Measurements from ENCODE around the gene C19orf38.

Gene C19orf38

GRCh38 chr19:10811391-10812111 is 36.7 kb upstream of the C19orf38 start:
- WGBS, 2 donors (ENCODE audit: extremely low coverage in 2 of 2, insufficient read length in 2 of 2, insufficient replicate concordance in 1 of 2), result no CpG with 5 or more reads among the region's 17 CpGs
- no peaks in the 10 kb centered on the region for H3K4me1 ChIP-seq (ENCODE audit: control insufficient read depth in 2 of 2, insufficient read depth in 1 of 2, low read depth in 1 of 2, low read length in 2 of 2)
- no peak overlapping the region for H4K8ac ChIP-seq (ENCODE audit: low read depth, low read length)
- no peak overlapping the region for H3K4ac ChIP-seq (ENCODE audit: low read length)
- H3K4me3 ChIP-seq (ENCODE audit: low read length in 2 of 2), result peak overlapping the region in 1 of 2 donors; percentile 31
- H2BK12ac ChIP-seq (ENCODE audit: low read length), result peak overlapping the region; percentile 32
- H3K79me1 ChIP-seq (ENCODE audit: low read depth, low read length), result no peaks in the 10 kb centered on the region
- no peak overlapping the region for H3K23ac ChIP-seq (ENCODE audit: low read depth, low read length, poor library complexity)
- no peak overlapping the region for H4K91ac ChIP-seq (ENCODE audit: low read depth, low read length, poor library complexity)
- no peaks in the 10 kb centered on the region for H3K9me3 ChIP-seq (replicated peaks in 1 of 2; ENCODE audit: control insufficient read depth in 2 of 2, insufficient read depth in 1 of 2, low read depth in 1 of 2, low read length in 2 of 2)
- peak overlapping the region; percentile 77 for H3K14ac ChIP-seq (ENCODE audit: low read length)
- no peak overlapping the region for H2BK120ac ChIP-seq (ENCODE audit: low read depth, low read length)
- no peak for DNase-seq (ENCODE audit: low spot score)
- peaks cover 22 to 75% of the 10 kb centered on the region in 2 donors for H3K36me3 ChIP-seq (replicated peaks in 1 of 2; ENCODE audit: control insufficient read depth in 2 of 2, insufficient read depth in 2 of 2, low read length in 2 of 2)
- H2AFZ ChIP-seq (ENCODE audit: low read length), result no peak overlapping the region
- H2BK15ac ChIP-seq (ENCODE audit: low read length), result no peak overlapping the region
- no peak overlapping the region for H3K27ac ChIP-seq (replicated peaks; ENCODE audit: low read length)
- peak overlapping the region; percentile 70 for H2BK5ac ChIP-seq (ENCODE audit: low read length)
- peak overlapping the region; percentile 15 for H3K18ac ChIP-seq (ENCODE audit: low read length)
- H3K9ac ChIP-seq (ENCODE audit: low read depth, low read length, poor library complexity), result no peak overlapping the region
- H3K27me3 ChIP-seq (ENCODE audit: control insufficient read depth in 3 of 3, insufficient read depth in 3 of 3, low read depth in 1 of 3, low read length in 3 of 3), result no peaks in the 10 kb centered on the region
- no peak overlapping the region for H3K4me2 ChIP-seq (ENCODE audit: insufficient read depth, low read length, poor library complexity, severe bottlenecking)
- peak overlapping the region; percentile 38 for H2AK5ac ChIP-seq (ENCODE audit: low read depth, low read length)

- peak overlapping the region; percentile 40 for H3K18ac ChIP-seq (ENCODE audit: low read length)
- peak overlapping the region; percentile 89 for H4K8ac ChIP-seq (ENCODE audit: low read depth, low read length)
- H3K4me1 ChIP-seq (ENCODE audit: control insufficient read depth in 2 of 2, insufficient read depth in 1 of 2, low read depth in 1 of 2, low read length in 2 of 2), result no peaks in the 10 kb centered on the region
- WGBS, 2 donors (ENCODE audit: extremely low coverage in 2 of 2, insufficient read length in 2 of 2, insufficient replicate concordance in 1 of 2), result no CpG with 5 or more reads among the region's 19 CpGs
- peaks cover under 1% of the 10 kb centered on the region for H3K79me1 ChIP-seq (ENCODE audit: low read depth, low read length)
- H2AFZ ChIP-seq (ENCODE audit: low read length), result no peak overlapping the region
- H2AK5ac ChIP-seq (ENCODE audit: low read depth, low read length), result no peak overlapping the region
- no peak overlapping the region for H2BK120ac ChIP-seq (ENCODE audit: low read depth, low read length)
- H2BK15ac ChIP-seq (ENCODE audit: low read length), result no peak overlapping the region
- H3K36me3 ChIP-seq (replicated peaks in 1 of 2; ENCODE audit: control insufficient read depth in 2 of 2, insufficient read depth in 2 of 2, low read length in 2 of 2), result peaks cover 22 to 73% of the 10 kb centered on the region in 2 donors
- H3K27ac ChIP-seq (replicated peaks; ENCODE audit: low read length), result no peak overlapping the region
- no peak overlapping the region for H3K4ac ChIP-seq (ENCODE audit: low read length)
- H3K4me2 ChIP-seq (ENCODE audit: insufficient read depth, low read length, poor library complexity, severe bottlenecking), result no peak overlapping the region
- H3K27me3 ChIP-seq (ENCODE audit: control insufficient read depth in 3 of 3, insufficient read depth in 3 of 3, low read depth in 1 of 3, low read length in 3 of 3), result no peaks in the 10 kb centered on the region
- no peak overlapping the region for H3K9ac ChIP-seq (ENCODE audit: low read depth, low read length, poor library complexity)
- no peak overlapping the region for H3K23ac ChIP-seq (ENCODE audit: low read depth, low read length, poor library complexity)
- no peak for DNase-seq (ENCODE audit: low spot score)
- H3K14ac ChIP-seq (ENCODE audit: low read length), result no peak overlapping the region
- H4K91ac ChIP-seq (ENCODE audit: low read depth, low read length, poor library complexity), result no peak overlapping the region
- H2BK5ac ChIP-seq (ENCODE audit: low read length), result peak overlapping the region; percentile 70
- H3K4me3 ChIP-seq (ENCODE audit: low read length in 2 of 2), result no peak overlapping the region
- H2BK12ac ChIP-seq (ENCODE audit: low read length), result no peak overlapping the region
- H3K9me3 ChIP-seq (replicated peaks in 1 of 2; ENCODE audit: control insufficient read depth in 2 of 2, insufficient read depth in 1 of 2, low read depth in 1 of 2, low read length in 2 of 2), result no peaks in the 10 kb centered on the region
Observed at GRCh38 chr19:10812196-10812595, 36.0 kb upstream of the C19orf38 start.

- peak overlapping the region; percentile 49 for H2BK12ac ChIP-seq (ENCODE audit: low read length)
- H4K8ac ChIP-seq (ENCODE audit: low read depth, low read length), result no peak overlapping the region
- peaks cover 2% of the 10 kb centered on the region for H3K79me1 ChIP-seq (ENCODE audit: low read depth, low read length)
- H2BK5ac ChIP-seq (ENCODE audit: low read length), result peak overlapping the region; percentile 88
- H3K18ac ChIP-seq (ENCODE audit: low read length), result peak overlapping the region; percentile 8
- peak overlapping the region; percentile 63 for H3K14ac ChIP-seq (ENCODE audit: low read length)
- H3K4me1 ChIP-seq (ENCODE audit: control insufficient read depth in 2 of 2, insufficient read depth in 1 of 2, low read depth in 1 of 2, low read length in 2 of 2), result no peaks in the 10 kb centered on the region
- H3K4ac ChIP-seq (ENCODE audit: low read length), result no peak overlapping the region
- H3K4me2 ChIP-seq (ENCODE audit: insufficient read depth, low read length, poor library complexity, severe bottlenecking), result no peak overlapping the region
- no peaks in the 10 kb centered on the region for H3K9me3 ChIP-seq (replicated peaks in 1 of 2; ENCODE audit: control insufficient read depth in 2 of 2, insufficient read depth in 1 of 2, low read depth in 1 of 2, low read length in 2 of 2)
- no peak overlapping the region for H2AFZ ChIP-seq (ENCODE audit: low read length)
- H3K9ac ChIP-seq (ENCODE audit: low read depth, low read length, poor library complexity), result peak overlapping the region; percentile 9
- H3K36me3 ChIP-seq (replicated peaks in 1 of 2; ENCODE audit: control insufficient read depth in 2 of 2, insufficient read depth in 2 of 2, low read length in 2 of 2), result peaks cover 22 to 68% of the 10 kb centered on the region in 2 donors
- H3K23ac ChIP-seq (ENCODE audit: low read depth, low read length, poor library complexity), result no peak overlapping the region
- no peak overlapping the region for H2BK15ac ChIP-seq (ENCODE audit: low read length)
- DNase-seq (ENCODE audit: low spot score), result no peak
- H2BK120ac ChIP-seq (ENCODE audit: low read depth, low read length), result no peak overlapping the region
- H3K4me3 ChIP-seq (ENCODE audit: low read length in 2 of 2), result no peak overlapping the region
- H3K27ac ChIP-seq (replicated peaks; ENCODE audit: low read length), result no peak overlapping the region
- no CpG with 5 or more reads among the region's 9 CpGs for WGBS, 2 donors (ENCODE audit: extremely low coverage in 2 of 2, insufficient read length in 2 of 2, insufficient replicate concordance in 1 of 2)
- no peaks in the 10 kb centered on the region for H3K27me3 ChIP-seq (ENCODE audit: control insufficient read depth in 3 of 3, insufficient read depth in 3 of 3, low read depth in 1 of 3, low read length in 3 of 3)
- no peak overlapping the region for H2AK5ac ChIP-seq (ENCODE audit: low read depth, low read length)
- no peak overlapping the region for H4K91ac ChIP-seq (ENCODE audit: low read depth, low read length, poor library complexity)
Observed at GRCh38 chr19:10812902-10813404, 35.3 kb upstream of the C19orf38 start.

GRCh38 chr19:10815007-10815536 is 33.1 kb upstream of the C19orf38 start:
- Histone ChIP-seq H3K9me3 (replicated peaks in 1 of 2; ENCODE audit: control insufficient read depth in 2 of 2, insufficient read depth in 1 of 2, low read depth in 1 of 2, low read length in 2 of 2) (no peaks in the 10 kb centered on the region), H3K36me3 (replicated peaks in 1 of 2; ENCODE audit: control insufficient read depth in 2 of 2, insufficient read depth in 2 of 2, low read length in 2 of 2) (peaks cover 25 to 58% of the 10 kb centered on the region in 2 donors), H3K4me3 (ENCODE audit: low read length in 2 of 2) (no peak overlapping the region), H3K4me2 (ENCODE audit: insufficient read depth, low read length, poor library complexity, severe bottlenecking) (no peak overlapping the region), H3K27ac (replicated peaks; ENCODE audit: low read length) (no peak overlapping the region), H2BK15ac (ENCODE audit: low read length) (no peak overlapping the region), H3K4ac (ENCODE audit: low read length) (no peak overlapping the region), H2BK12ac (ENCODE audit: low read length) (no peak overlapping the region), H2BK5ac (ENCODE audit: low read length) (no peak overlapping the region), H3K18ac (ENCODE audit: low read length) (no peak overlapping the region), H3K79me1 (ENCODE audit: low read depth, low read length) (peaks cover 2% of the 10 kb centered on the region), H3K23ac (ENCODE audit: low read depth, low read length, poor library complexity) (no peak overlapping the region), H2AFZ (ENCODE audit: low read length) (no peak overlapping the region), H2BK120ac (ENCODE audit: low read depth, low read length) (no peak overlapping the region), H3K14ac (ENCODE audit: low read length) (no peak overlapping the region), H3K4me1 (ENCODE audit: control insufficient read depth in 2 of 2, insufficient read depth in 1 of 2, low read depth in 1 of 2, low read length in 2 of 2) (no peaks in the 10 kb centered on the region), H4K91ac (ENCODE audit: low read depth, low read length, poor library complexity) (no peak overlapping the region), H3K27me3 (ENCODE audit: control insufficient read depth in 3 of 3, insufficient read depth in 3 of 3, low read depth in 1 of 3, low read length in 3 of 3) (no peaks in the 10 kb centered on the region), H4K8ac (ENCODE audit: low read depth, low read length) (no peak overlapping the region), H2AK5ac (ENCODE audit: low read depth, low read length) (no peak overlapping the region), H3K9ac (ENCODE audit: low read depth, low read length, poor library complexity) (no peak overlapping the region)
- DNase-seq (ENCODE audit: low spot score), result no peak
- no CpG with 5 or more reads among the region's 9 CpGs for WGBS, 2 donors (ENCODE audit: extremely low coverage in 2 of 2, insufficient read length in 2 of 2, insufficient replicate concordance in 1 of 2)
